IPS-18c (cell line): ENCODE measurements around the gene FAM170B.

Experiments used
- H3K4me3 ChIP-seq: 2 replicates; pipeline ENCODE4 v1.7.0; 2013; ENCODE audit warnings: low read depth, mild to moderate bottlenecking, low read length, moderate library complexity; ENCODE audit not compliant: insufficient read depth
- H3K9me3 ChIP-seq: one replicate; pipeline ENCODE4 v1.6.1; 2013; ENCODE audit warnings: mild to moderate bottlenecking, low read length, moderate library complexity; ENCODE audit not compliant: control insufficient read depth, insufficient read depth

FAM170B gene

GRCh38 chr10:49160814-49161213 is 27.0 kb upstream of the FAM170B start:
- no peaks in the 10 kb centered on the region for H3K9me3 ChIP-seq
- no peak overlapping the region for H3K4me3 ChIP-seq

- no peak overlapping the region for H3K4me3 ChIP-seq
- H3K9me3 ChIP-seq: no peaks in the 10 kb centered on the region
These were observed 26.3 kb upstream of the FAM170B start for GRCh38 chr10:49160110-49160509.

- H3K4me3 ChIP-seq: no peak overlapping the region
- H3K9me3 ChIP-seq: no peaks in the 10 kb centered on the region
These were observed 25.1 kb upstream of the FAM170B start for GRCh38 chr10:49158915-49159314.

- no peaks in the 10 kb centered on the region for H3K9me3 ChIP-seq
- no peak overlapping the region for H3K4me3 ChIP-seq
These were observed 24.6 kb upstream of the FAM170B start for GRCh38 chr10:49158404-49158803.

- no peak overlapping the region for H3K4me3 ChIP-seq
These were observed 23.4 kb upstream of the FAM170B start for GRCh38 chr10:49157229-49157628.

GRCh38 chr10:49154641-49155040 is 20.8 kb upstream of the FAM170B start:
- no peak overlapping the region for H3K4me3 ChIP-seq
- no peaks in the 10 kb centered on the region for H3K9me3 ChIP-seq

More at GRCh38 chr10:49157229-49157628, 23.4 kb upstream of the FAM170B start:
- H3K9me3 ChIP-seq: no peaks in the 10 kb centered on the region

- H3K9me3 ChIP-seq: no peaks in the 10 kb centered on the region
- H3K4me3 ChIP-seq: no peak overlapping the region
These were observed 20.1 kb upstream of the FAM170B start for GRCh38 chr10:49153971-49154370.

- Histone ChIP-seq H3K4me3 (no peak overlapping the region), H3K9me3 (no peaks in the 10 kb centered on the region)
These were observed 19.3 kb upstream of the FAM170B start for GRCh38 chr10:49153115-49153514.

- Histone ChIP-seq H3K4me3 (no peak overlapping the region), H3K9me3 (no peaks in the 10 kb centered on the region)
These were observed 18.8 kb upstream of the FAM170B start for GRCh38 chr10:49152663-49153062.

- H3K9me3 ChIP-seq: no peaks in the 10 kb centered on the region
- H3K4me3 ChIP-seq: no peak overlapping the region
These were observed 18.2 kb upstream of the FAM170B start for GRCh38 chr10:49152037-49152436.

- Histone ChIP-seq H3K9me3 (no peaks in the 10 kb centered on the region), H3K4me3 (no peak overlapping the region)
These were observed 17.7 kb upstream of the FAM170B start for GRCh38 chr10:49151481-49151880.

GRCh38 chr10:49151025-49151445 is 17.2 kb upstream of the FAM170B start:
- no peaks in the 10 kb centered on the region for H3K9me3 ChIP-seq
- no peak overlapping the region for H3K4me3 ChIP-seq

GRCh38 chr10:49150426-49150825 is 16.6 kb upstream of the FAM170B start:
- Histone ChIP-seq H3K4me3 (no peak overlapping the region), H3K9me3 (no peaks in the 10 kb centered on the region)

- Histone ChIP-seq H3K9me3 (no peaks in the 10 kb centered on the region), H3K4me3 (no peak overlapping the region)
These were observed 16.1 kb upstream of the FAM170B start for GRCh38 chr10:49149881-49150280.

GRCh38 chr10:49144058-49144720 is 10.4 kb upstream of the FAM170B start:
- H3K4me3 ChIP-seq: no peak overlapping the region
- H3K9me3 ChIP-seq: no peaks in the 10 kb centered on the region

- no peaks in the 10 kb centered on the region for H3K9me3 ChIP-seq
- no peak overlapping the region for H3K4me3 ChIP-seq
These were observed 9.4 kb upstream of the FAM170B start for GRCh38 chr10:49143249-49143648.

GRCh38 chr10:49141541-49142332 is 7.9 kb upstream of the FAM170B start:
- no peaks in the 10 kb centered on the region for H3K9me3 ChIP-seq
- H3K4me3 ChIP-seq: no peak overlapping the region
